ENCODE measurements around the gene UBXN7.
"Not testable (repeated sequence)": the region's sequence is repeated elsewhere in the genome, so short reads cannot be mapped to it uniquely, and the experiment has no call there.

UBXN7 gene

GRCh38 chr3:196388956-196389355 is 43.3 kb downstream of the UBXN7 start:
- Histone ChIP-seq H2BK120ac (ENCODE audit: insufficient read depth, low read length, poor library complexity) (no peak overlapping the region), H3K4ac (ENCODE audit: low read depth, low read length) (no peak overlapping the region), H4K8ac (ENCODE audit: low read depth, low read length) (no peak overlapping the region), H3K23ac (ENCODE audit: low read length) (no peak overlapping the region), H2AK5ac (ENCODE audit: low read length) (no peak overlapping the region), H4K12ac (ENCODE audit: low read depth, low read length) (no peak overlapping the region), H2AFZ (ENCODE audit: insufficient read depth, low read length, poor library complexity) (no peak overlapping the region), H3K27ac (ENCODE audit: low read depth, low read length) (no peak overlapping the region), H3K9me3 (ENCODE audit: insufficient read depth, low read depth, low read length) (no peaks in the 10 kb centered on the region), H3K14ac (ENCODE audit: low read length) (no peak overlapping the region), H3K4me1 (ENCODE audit: control insufficient read depth in 1 of 2, insufficient read depth in 2 of 2, low read length in 2 of 2) (no peaks in the 10 kb centered on the region), H3K36me3 (ENCODE audit: control insufficient read depth in 1 of 2, insufficient read depth in 2 of 2, low read length in 2 of 2) (peaks cover 16 to 23% of the 10 kb centered on the region in 2 experiments), H3K27me3 (ENCODE audit: insufficient read depth, low read length) (no peaks in the 10 kb centered on the region), H3K9ac (ENCODE audit: low read length) (no peak overlapping the region), H3K79me2 (ENCODE audit: control insufficient read depth, insufficient read depth, low read length, poor library complexity) (no peaks in the 10 kb centered on the region), H3K4me2 (ENCODE audit: low read length) (no peak overlapping the region), H3K18ac (ENCODE audit: low read length) (no peak overlapping the region), H2BK5ac (ENCODE audit: low read depth, low read length, poor library complexity) (no peak overlapping the region), H4K91ac (ENCODE audit: low read depth, low read length) (no peak overlapping the region), H3K79me1 (ENCODE audit: low read length) (no peaks in the 10 kb centered on the region), H3K4me3 (ENCODE audit: low read depth, low read length) (no peak overlapping the region), H2BK12ac (ENCODE audit: low read length) (no peak overlapping the region)
- DNase-seq = no peak
- WGBS (ENCODE audit: extremely low coverage, insufficient coverage, insufficient read length) = no CpG with 5 or more reads among the region's 3 CpGs

- not testable (repeated sequence) for H2AFZ ChIP-seq (ENCODE audit: insufficient read depth, low read length, poor library complexity); H3K9me3 ChIP-seq (ENCODE audit: insufficient read depth, low read depth, low read length); H4K12ac ChIP-seq (ENCODE audit: low read depth, low read length); H3K18ac ChIP-seq (ENCODE audit: low read length); H3K14ac ChIP-seq (ENCODE audit: low read length); H3K4me3 ChIP-seq (ENCODE audit: low read depth, low read length); H4K91ac ChIP-seq (ENCODE audit: low read depth, low read length); H2AK5ac ChIP-seq (ENCODE audit: low read length); H3K4me1 ChIP-seq (ENCODE audit: control insufficient read depth in 1 of 2, insufficient read depth in 2 of 2, low read length in 2 of 2); H3K23ac ChIP-seq (ENCODE audit: low read length); H3K79me2 ChIP-seq (ENCODE audit: control insufficient read depth, insufficient read depth, low read length, poor library complexity); H3K4ac ChIP-seq (ENCODE audit: low read depth, low read length); H3K4me2 ChIP-seq (ENCODE audit: low read length); DNase-seq; H3K27me3 ChIP-seq (ENCODE audit: insufficient read depth, low read length); H3K9ac ChIP-seq (ENCODE audit: low read length); H2BK12ac ChIP-seq (ENCODE audit: low read length); H2BK5ac ChIP-seq (ENCODE audit: low read depth, low read length, poor library complexity); H3K27ac ChIP-seq (ENCODE audit: low read depth, low read length); H3K79me1 ChIP-seq (ENCODE audit: low read length); H2BK120ac ChIP-seq (ENCODE audit: insufficient read depth, low read length, poor library complexity); H4K8ac ChIP-seq (ENCODE audit: low read depth, low read length)
- H3K36me3 ChIP-seq (ENCODE audit: control insufficient read depth in 1 of 2, insufficient read depth in 2 of 2, low read length in 2 of 2) = peaks cover 16 to 23% of the 10 kb centered on the region in 2 experiments
- no CpG with 5 or more reads among the region's 2 CpGs for WGBS (ENCODE audit: extremely low coverage, insufficient coverage, insufficient read length)
Observed at GRCh38 chr3:196387941-196388340, 44.3 kb downstream of the UBXN7 start.

GRCh38 chr3:196386797-196387196 is 45.4 kb downstream of the UBXN7 start:
- H3K23ac ChIP-seq (ENCODE audit: low read length); H3K4ac ChIP-seq (ENCODE audit: low read depth, low read length); H2AFZ ChIP-seq (ENCODE audit: insufficient read depth, low read length, poor library complexity); H3K14ac ChIP-seq (ENCODE audit: low read length); H3K4me3 ChIP-seq (ENCODE audit: low read depth, low read length); H3K9ac ChIP-seq (ENCODE audit: low read length); H3K27ac ChIP-seq (ENCODE audit: low read depth, low read length); H3K79me2 ChIP-seq (ENCODE audit: control insufficient read depth, insufficient read depth, low read length, poor library complexity); H2BK12ac ChIP-seq (ENCODE audit: low read length); H4K8ac ChIP-seq (ENCODE audit: low read depth, low read length); H3K79me1 ChIP-seq (ENCODE audit: low read length); H3K27me3 ChIP-seq (ENCODE audit: insufficient read depth, low read length); H2BK120ac ChIP-seq (ENCODE audit: insufficient read depth, low read length, poor library complexity); H3K9me3 ChIP-seq (ENCODE audit: insufficient read depth, low read depth, low read length); H3K18ac ChIP-seq (ENCODE audit: low read length); H2AK5ac ChIP-seq (ENCODE audit: low read length); H4K12ac ChIP-seq (ENCODE audit: low read depth, low read length); H2BK5ac ChIP-seq (ENCODE audit: low read depth, low read length, poor library complexity); DNase-seq; H3K4me2 ChIP-seq (ENCODE audit: low read length); H3K4me1 ChIP-seq (ENCODE audit: control insufficient read depth in 1 of 2, insufficient read depth in 2 of 2, low read length in 2 of 2); H4K91ac ChIP-seq (ENCODE audit: low read depth, low read length): not testable (repeated sequence)
- no CpG with 5 or more reads among the region's 3 CpGs for WGBS (ENCODE audit: extremely low coverage, insufficient coverage, insufficient read length)
- H3K36me3 ChIP-seq (ENCODE audit: control insufficient read depth in 1 of 2, insufficient read depth in 2 of 2, low read length in 2 of 2) = peaks cover 14 to 20% of the 10 kb centered on the region in 2 experiments

- not testable (repeated sequence) for H4K91ac ChIP-seq (ENCODE audit: low read depth, low read length); DNase-seq; H2AFZ ChIP-seq (ENCODE audit: insufficient read depth, low read length, poor library complexity); H3K9me3 ChIP-seq (ENCODE audit: insufficient read depth, low read depth, low read length); H3K27ac ChIP-seq (ENCODE audit: low read depth, low read length); H3K4me1 ChIP-seq (ENCODE audit: control insufficient read depth in 1 of 2, insufficient read depth in 2 of 2, low read length in 2 of 2); H3K14ac ChIP-seq (ENCODE audit: low read length); H3K9ac ChIP-seq (ENCODE audit: low read length); H2BK5ac ChIP-seq (ENCODE audit: low read depth, low read length, poor library complexity); H3K4me2 ChIP-seq (ENCODE audit: low read length); H2BK12ac ChIP-seq (ENCODE audit: low read length); H3K23ac ChIP-seq (ENCODE audit: low read length); H3K18ac ChIP-seq (ENCODE audit: low read length); H3K79me1 ChIP-seq (ENCODE audit: low read length); H2BK120ac ChIP-seq (ENCODE audit: insufficient read depth, low read length, poor library complexity); H3K4ac ChIP-seq (ENCODE audit: low read depth, low read length); H2AK5ac ChIP-seq (ENCODE audit: low read length); H3K27me3 ChIP-seq (ENCODE audit: insufficient read depth, low read length); H3K79me2 ChIP-seq (ENCODE audit: control insufficient read depth, insufficient read depth, low read length, poor library complexity); H4K8ac ChIP-seq (ENCODE audit: low read depth, low read length); H3K4me3 ChIP-seq (ENCODE audit: low read depth, low read length); H4K12ac ChIP-seq (ENCODE audit: low read depth, low read length)
- no CpG with 5 or more reads among the region's 6 CpGs for WGBS (ENCODE audit: extremely low coverage, insufficient coverage, insufficient read length)
- H3K36me3 ChIP-seq (ENCODE audit: control insufficient read depth in 1 of 2, insufficient read depth in 2 of 2, low read length in 2 of 2) = peaks cover 12 to 18% of the 10 kb centered on the region in 2 experiments
Observed at GRCh38 chr3:196386034-196386433, 46.2 kb downstream of the UBXN7 start.

All from trophoblast cell (in vitro differentiated cells and primary cell).